K562 (cell line): ENCODE results near the gene RBKS. TPM values are rescaled to one million over a fixed set of nuclear protein-coding genes. Genes with fewer than 3 reads are reported as not detected.

Experiments
- ATF3 ChIP-seq, 2 experiments: fragments of 450-650 bp in 1 of 2; sonication (generic) in 1 of 2; formaldehyde crosslinking in 1 of 2; IDR thresholded peaks in 1 of 2; conservative IDR thresholded peaks in 1 of 2; 2 replicates each; pipeline versions ENCODE4 v1.6.1 to v1.8.1; 2016 to 2023; ENCODE audit warnings: mild to moderate bottlenecking in 2 of 2, moderate library complexity in 2 of 2, inconsistent platforms in 1 of 2, missing genetic modification reagents in 1 of 2
- HDAC3 ChIP-seq: fragments of 450-650 bp; IDR thresholded peaks from 2 replicates; pipeline ENCODE4 v1.6.1; 2018; ENCODE audit warnings: borderline replicate concordance, mild to moderate bottlenecking, moderate library complexity; ENCODE audit not compliant: partially characterized antibody
- HEY1 ChIP-seq: fragments of 250-450 bp; sonication (Bioruptor Pico); IDR thresholded peaks from 2 replicates; pipeline ENCODE4 v1.5.0; 2020; ENCODE audit warnings: mild to moderate bottlenecking, moderate library complexity, borderline replicate concordance
- HMGXB4 ChIP-seq: sonication (generic); formaldehyde crosslinking; IDR thresholded peaks from 2 replicates; pipeline ENCODE4 v1.8.1; 2023; ENCODE audit warnings: mild to moderate bottlenecking, missing genetic modification reagents
- HNRNPL ChIP-seq: fragments of 200-400 bp; formaldehyde crosslinking; IDR thresholded peaks from 2 replicates; pipeline ENCODE4 v1.6.1; 2017; ENCODE audit warnings: low read depth, mild to moderate bottlenecking, low read length
- LCOR ChIP-seq: sonication (generic); formaldehyde crosslinking; IDR thresholded peaks from 2 replicates; pipeline ENCODE4 v1.8.0; 2022; ENCODE audit warnings: mild to moderate bottlenecking, missing genetic modification reagents
- MYC ChIP-seq, 2 experiments: fragments of 250-450 bp in 1 of 2; sonication (Bioruptor Pico) in 1 of 2; IDR thresholded peaks; 2 replicates each; pipeline versions ENCODE4 v1.5.1 to v1.6.1; 2012 to 2021; ENCODE audit warnings: low read depth in 2 of 2, borderline replicate concordance in 1 of 2, improper control_type of control experiment in 1 of 2, low read length in 1 of 2, mild to moderate bottlenecking in 1 of 2, moderate library complexity in 1 of 2
- NCOR1 ChIP-seq: fragments of 450-650 bp; IDR thresholded peaks from 2 replicates; pipeline ENCODE4 v1.6.1; 2016; ENCODE audit warnings: mild to moderate bottlenecking, moderate library complexity
- NR2F6 ChIP-seq: fragments of 450-650 bp; formaldehyde crosslinking; IDR thresholded peaks from 2 replicates; pipeline ENCODE4 v1.4.0; 2020; ENCODE audit warnings: mild to moderate bottlenecking
- PHB ChIP-seq: fragments of 250-450 bp; sonication (Bioruptor Pico); IDR thresholded peaks from 2 replicates; pipeline ENCODE4 v1.5.0; 2021
- PTRF ChIP-seq: fragments of 450-650 bp; IDR thresholded peaks from 2 replicates; pipeline ENCODE4 v1.6.1; 2016; ENCODE audit warnings: mild to moderate bottlenecking, missing genetic modification characterization, missing compliant biosample characterization
- RB1 ChIP-seq: fragments of 450-650 bp; IDR thresholded peaks from 2 replicates; pipeline ENCODE4 v1.6.1; 2017; ENCODE audit warnings: low read depth, mild to moderate bottlenecking
- SIRT6 ChIP-seq: IDR thresholded peaks from one replicate; pipeline ENCODE4 v1.6.1; 2012; ENCODE audit warnings: low read depth, mild to moderate bottlenecking, control low read depth, inconsistent platforms, low read length, moderate library complexity
- SNIP1 ChIP-seq: fragments of 450-650 bp; IDR thresholded peaks from 2 replicates; pipeline ENCODE4 v1.7.1; 2017; ENCODE audit warnings: low read depth, mild to moderate bottlenecking
- SP1 ChIP-seq: sonication (generic); formaldehyde crosslinking; IDR thresholded peaks from 2 replicates; pipeline ENCODE4 v1.8.1; 2022; ENCODE audit warnings: mild to moderate bottlenecking, missing genetic modification reagents
- TAF9B ChIP-seq: fragments of 450-650 bp; IDR thresholded peaks from 2 replicates; pipeline ENCODE4 v1.6.1; 2018; ENCODE audit warnings: mild to moderate bottlenecking; ENCODE audit not compliant: partially characterized antibody
- ZHX1 ChIP-seq: fragments of 150-350 bp; conservative IDR thresholded peaks from 2 replicates; pipeline ENCODE4 v1.6.1; 2014; ENCODE audit warnings: low read length
- ZNF311 ChIP-seq: fragments of 250-450 bp; sonication (Bioruptor Pico); IDR thresholded peaks from 2 replicates; pipeline ENCODE4 v1.4.0; 2020; ENCODE audit warnings: mild to moderate bottlenecking, moderate library complexity
- polyA plus RNA-seq, 8 experiments: library from polyadenylated mRNA; depleted of rRNA in 4 of 8; stranded (reverse) in 5 of 8; unstranded in 3 of 8; fragments of >200 nt; fragmentation: Nextera tagmentation in 2 of 8; fragmentation: Illumina TruSeq in 1 of 8; extraction: Ambion mirVana in 2 of 8; extraction: Trizol in 1 of 8; gene quantifications; 2 replicates each; pipeline versions ENCODE4 v1.2.1 to v1.2.3, GENCODE V29; 2011 to 2014; ENCODE audit warnings: inconsistent platforms in 1 of 8, missing spikeins in 1 of 8
- total RNA-seq, 7 experiments: library from RNA; depleted of rRNA in 6 of 7; stranded (reverse); fragments of >200 nt in 6 of 7; fragmentation: Illumina TruSeq in 2 of 7; extraction: Trizol in 2 of 7; gene quantifications; 2 replicates each; pipeline versions ENCODE4 v1.2.1 to v1.2.3, GENCODE V29; 2011 to 2021; ENCODE audit warnings: low replicate concordance in 1 of 7
- TF ChIP-seq, protein P1 (sequence below): fragments of 450-650 bp; IDR thresholded peaks from 2 replicates; pipeline ENCODE4 v1.6.1; 2016; ENCODE audit warnings: antibody characterized with exemption

Gene RBKS
- total and polyA plus RNA-seq, 9 of the 15 experiments (the other 6 are each of a cell fraction or from before 2014, with no cell fraction given), result 0.06 to 0.39 (median 0.19) TPM

GRCh38 chr2:27890146-27890923 lies at the start of gene RBKS, which contains the start of gene BABAM2 (continued):
- TF ChIP-seq ZNF311 (CRISPR knock-in tag) (no peak), ATF3 (IDR thresholded peaks at IDR 0.05) (no peak), ATF3 (CRISPR knock-in tag; conservative IDR thresholded peaks at IDR 0.05) (no peak), PTRF (tag) (no peak), HDAC3 (no peak), TAF9B (no peak), NR2F6 (CRISPR knock-in tag) (peak; percentile 84; the same call in 1 of the 2 replicates), HMGXB4 (peak; percentile 33; the same call in 1 of the 2 replicates), RB1 (peak; percentile 80), HEY1 (CRISPR knock-in tag) (no peak), SNIP1 (no peak), SIRT6 (no peak), MYC (IDR thresholded peaks at IDR 0.05; ENCODE audit: low read depth, low read length) (peak; percentile 58; the same call in 1 of the 2 replicates), MYC (CRISPR knock-in tag; IDR thresholded peaks at IDR 0.05; ENCODE audit: borderline replicate concordance, low read depth) (no peak), PHB (CRISPR knock-in tag) (no peak), HNRNPL (no peak), ZHX1 (no peak), SP1 (peak; percentile 58; the same call in 1 of the 2 replicates), LCOR (CRISPR knock-in tag) (peak; percentile 85), NCOR1 (peak; percentile 55; the same call in 1 of the 2 replicates)
- TF ChIP-seq, protein P1, sequence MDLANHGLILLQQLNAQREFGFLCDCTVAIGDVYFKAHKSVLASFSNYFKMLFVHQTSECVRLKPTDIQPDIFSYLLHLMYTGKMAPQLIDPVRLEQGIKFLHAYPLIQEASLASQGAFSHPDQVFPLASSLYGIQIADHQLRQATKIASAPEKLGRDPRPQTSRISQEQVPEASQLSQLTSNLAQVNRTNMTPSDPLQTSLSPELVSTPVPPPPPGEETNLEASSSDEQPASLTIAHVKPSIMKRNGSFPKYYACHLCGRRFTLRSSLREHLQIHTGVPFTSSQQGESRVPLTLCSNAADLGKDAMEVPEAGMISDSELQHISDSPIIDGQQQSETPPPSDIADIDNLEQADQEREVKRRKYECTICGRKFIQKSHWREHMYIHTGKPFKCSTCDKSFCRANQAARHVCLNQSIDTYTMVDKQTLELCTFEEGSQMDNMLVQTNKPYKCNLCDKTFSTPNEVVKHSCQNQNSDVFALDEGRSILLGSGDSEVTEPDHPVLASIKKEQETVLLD, result peak; percentile 82
